ENCODE data around the gene ZC3H7A.

The ZC3H7A gene

GRCh38 chr16:11806721-11807120 is 9.7 kb upstream of the ZC3H7A start:
- TF ChIP-seq NFIC (IDR thresholded peaks at IDR 0.05) (no peak), CEBPB (IDR thresholded peaks at IDR 0.05) (no peak), ZBTB7A (IDR thresholded peaks at IDR 0.05; ENCODE audit: low read depth) (no peak), RAD21 (IDR thresholded peaks at IDR 0.05; ENCODE audit: low read depth) (no peak), YY1 (IDR thresholded peaks at IDR 0.05; ENCODE audit: low read depth) (no peak), TAF1 (IDR thresholded peaks at IDR 0.05; ENCODE audit: low read depth) (no peak)

- TF ChIP-seq CREB1 (IDR thresholded peaks at IDR 0.05; ENCODE audit: low read depth) = no peak
Measured at GRCh38 chr16:11805556-11805955, 8.5 kb upstream of the ZC3H7A start.

GRCh38 chr16:11801481-11802021 is 4.5 kb upstream of the ZC3H7A start:
- TF ChIP-seq ZBTB7A (IDR thresholded peaks at IDR 0.05; ENCODE audit: low read depth) = no peak
- no peak for TF ChIP-seq TAF1 (IDR thresholded peaks at IDR 0.05; ENCODE audit: low read depth)
- no peak for TF ChIP-seq YY1 (IDR thresholded peaks at IDR 0.05; ENCODE audit: low read depth)
- no peak for TF ChIP-seq TEAD4 (IDR thresholded peaks at IDR 0.05)

GRCh38 chr16:11800382-11800718 is 3.3 kb upstream of the ZC3H7A start:
- TF ChIP-seq NFIC (IDR thresholded peaks at IDR 0.05) = no peak
- no peak for TF ChIP-seq TCF12 (IDR thresholded peaks at IDR 0.05; ENCODE audit: low read depth)
- no peak for TF ChIP-seq CEBPB (IDR thresholded peaks at IDR 0.05)
- no peak for TF ChIP-seq FOXM1 (IDR thresholded peaks at IDR 0.05; ENCODE audit: borderline replicate concordance, low read depth)

GRCh38 chr16:11799509-11800381 is 2.7 kb upstream of the ZC3H7A start:
- no peak for TF ChIP-seq CEBPB (IDR thresholded peaks at IDR 0.05)
- no peak for TF ChIP-seq USF1 (IDR thresholded peaks at IDR 0.05)
- no peak for TF ChIP-seq YY1 (IDR thresholded peaks at IDR 0.05; ENCODE audit: low read depth)
- TF ChIP-seq EGR1 (IDR thresholded peaks at IDR 0.05) = no peak
- no peak for TF ChIP-seq MAX (IDR thresholded peaks at IDR 0.05)
- TF ChIP-seq FOXM1 (IDR thresholded peaks at IDR 0.05; ENCODE audit: borderline replicate concordance, low read depth) = no peak
- no peak for TF ChIP-seq TAF1 (IDR thresholded peaks at IDR 0.05; ENCODE audit: low read depth)
- no peak for TF ChIP-seq RAD21 (IDR thresholded peaks at IDR 0.05; ENCODE audit: low read depth)
- no peak for TF ChIP-seq TEAD4 (IDR thresholded peaks at IDR 0.05)
- TF ChIP-seq REST (IDR thresholded peaks at IDR 0.05; ENCODE audit: low read depth) = no peak
- TF ChIP-seq EP300 (IDR thresholded peaks at IDR 0.05; ENCODE audit: borderline replicate concordance) = no peak
- TF ChIP-seq NFIC (IDR thresholded peaks at IDR 0.05) = no peak
- no peak for TF ChIP-seq ZBTB7A (IDR thresholded peaks at IDR 0.05; ENCODE audit: low read depth)
- TF ChIP-seq CREB1 (IDR thresholded peaks at IDR 0.05; ENCODE audit: low read depth) = no peak
- TF ChIP-seq TCF12 (IDR thresholded peaks at IDR 0.05; ENCODE audit: low read depth) = no peak

- TF ChIP-seq CEBPB (IDR thresholded peaks at IDR 0.05) (no peak), REST (IDR thresholded peaks at IDR 0.05; ENCODE audit: low read depth) (no peak), EGR1 (IDR thresholded peaks at IDR 0.05) (no peak)
Measured at GRCh38 chr16:11799017-11799381, 1.9 kb upstream of the ZC3H7A start.

GRCh38 chr16:11797957-11798299 is 870 bp upstream of the ZC3H7A start:
- no peak for TF ChIP-seq FOXM1 (IDR thresholded peaks at IDR 0.05; ENCODE audit: borderline replicate concordance, low read depth)
- TF ChIP-seq NFIC (IDR thresholded peaks at IDR 0.05) = no peak
- TF ChIP-seq EGR1 (IDR thresholded peaks at IDR 0.05) = no peak
- no peak for TF ChIP-seq REST (IDR thresholded peaks at IDR 0.05; ENCODE audit: low read depth)
- no peak for TF ChIP-seq USF1 (IDR thresholded peaks at IDR 0.05)

All from Ishikawa (cell line).